GM21737 (cell line): ENCODE data around the gene DNAH6.

Experiments used
- ATAC-seq: cut with Tn5 transposase; IDR thresholded peaks from one replicate; pipeline ENCODE4 v1.9.1; 2021; ENCODE audit warnings: mild to moderate bottlenecking, moderate library complexity; ENCODE audit not compliant: unreplicated experiment

Gene DNAH6

GRCh38 chr2:84619794-84620371, 103.6 kb downstream of the DNAH6 start:
- ATAC-seq, result no peak

GRCh38 chr2:84628486-84628885, 112.2 kb downstream of the DNAH6 start:
- ATAC-seq, result no peak

- no peak for ATAC-seq
These were observed 113.3 kb downstream of the DNAH6 start for GRCh38 chr2:84629550-84629949.

- no peak for ATAC-seq
These were observed 114.7 kb downstream of the DNAH6 start for GRCh38 chr2:84631047-84631446.

- no peak for ATAC-seq
These were observed 115.7 kb downstream of the DNAH6 start for GRCh38 chr2:84631985-84632384.

- no peak for ATAC-seq
These were observed 120.0 kb downstream of the DNAH6 start for GRCh38 chr2:84636080-84636971.

- no peak for ATAC-seq
These were observed 123.5 kb downstream of the DNAH6 start for GRCh38 chr2:84639751-84640150.

GRCh38 chr2:84640411-84640810, 124.1 kb downstream of the DNAH6 start:
- ATAC-seq, result no peak

- ATAC-seq, result no peak
These were observed 124.7 kb downstream of the DNAH6 start for GRCh38 chr2:84641021-84641420.

- ATAC-seq, result no peak
These were observed 127.7 kb downstream of the DNAH6 start for GRCh38 chr2:84643991-84644390.

- no peak for ATAC-seq
These were observed 130.2 kb downstream of the DNAH6 start for GRCh38 chr2:84646514-84646913.

GRCh38 chr2:84647267-84647666, 131.0 kb downstream of the DNAH6 start:
- no peak for ATAC-seq

- ATAC-seq, result no peak
These were observed 132.8 kb downstream of the DNAH6 start for GRCh38 chr2:84649058-84649457.

GRCh38 chr2:84649487-84650142, 133.3 kb downstream of the DNAH6 start:
- no peak for ATAC-seq

GRCh38 chr2:84652431-84652830, 136.1 kb downstream of the DNAH6 start:
- ATAC-seq, result no peak

GRCh38 chr2:84653302-84653701, 137.0 kb downstream of the DNAH6 start:
- ATAC-seq, result no peak

GRCh38 chr2:84654414-84654813, 138.1 kb downstream of the DNAH6 start:
- no peak for ATAC-seq

GRCh38 chr2:84669122-84669521, 152.8 kb downstream of the DNAH6 start:
- ATAC-seq, result no peak

GRCh38 chr2:84674099-84674498, 157.8 kb downstream of the DNAH6 start:
- no peak for ATAC-seq

GRCh38 chr2:84674586-84674985, 158.3 kb downstream of the DNAH6 start:
- ATAC-seq, result no peak

GRCh38 chr2:84676295-84676694, 160.0 kb downstream of the DNAH6 start:
- ATAC-seq, result no peak

GRCh38 chr2:84678214-84678613, 161.9 kb downstream of the DNAH6 start:
- ATAC-seq, result no peak
